Common myeloid progenitor, CD34-positive (primary cell): ENCODE data around the gene ARHGEF16.

ENCODE experiments used
- CTCF ChIA-PET: fragments of 350-600 bp; sonication (Branson Sonifier 250); formaldehyde crosslinking; loops from one replicate; lab custom pipeline; 2021; ENCODE audit warnings: antibody characterized with exemption; lab: Charles Lee
- POLR2A ChIA-PET: fragments of 350-600 bp; sonication (Branson Sonifier 250); formaldehyde crosslinking; loops from one replicate; lab custom pipeline; 2021; ENCODE audit warnings: antibody characterized with exemption; lab: Charles Lee
- DNase-seq, 3 donors: peaks; one replicate each; pipeline versions ENCODE4 v3.0.0 to v3.0.0-alpha.2; 2013
- H3K27ac ChIP-seq, 2 experiments: 1 replicate in 1 of 2; 2 replicates in 1 of 2; pipeline ENCODE4 v1.7.0; 2013; ENCODE audit warnings: inconsistent platforms in 2 of 2, low read length in 2 of 2, mild to moderate bottlenecking in 2 of 2, low read depth in 1 of 2, moderate library complexity in 1 of 2; ENCODE audit not compliant: severe bottlenecking in 2 of 2, insufficient read depth in 1 of 2, poor library complexity in 1 of 2
- H3K27me3 ChIP-seq, 5 experiments: replicated peaks in 2 of 5; 1 replicate in 3 of 5; 2 replicates in 2 of 5; pipeline versions ENCODE4 v1.6.1 to v1.7.0; 2013; ENCODE audit warnings: low read length in 4 of 5, mild to moderate bottlenecking in 2 of 5, moderate library complexity in 2 of 5, inconsistent platforms in 1 of 5; ENCODE audit not compliant: insufficient read depth in 5 of 5, control insufficient read depth in 4 of 5
- H3K36me3 ChIP-seq, 4 experiments: 1 replicate in 2 of 4; 2 replicates in 2 of 4; pipeline versions ENCODE4 v1.6.1 to v1.7.0; 2013; ENCODE audit warnings: low read length in 3 of 4, control low read depth in 1 of 4, mild to moderate bottlenecking in 1 of 4; ENCODE audit not compliant: control insufficient read depth in 4 of 4, insufficient read depth in 4 of 4
- H3K4me1 ChIP-seq, 4 experiments: 1 replicate in 3 of 4; 2 replicates in 1 of 4; pipeline versions ENCODE4 v1.6.1 to v1.7.1; 2013; ENCODE audit warnings: low read length in 3 of 4, mild to moderate bottlenecking in 3 of 4, control low read depth in 1 of 4, inconsistent platforms in 1 of 4, moderate library complexity in 1 of 4; ENCODE audit not compliant: control insufficient read depth in 4 of 4, insufficient read depth in 4 of 4; ENCODE audit errors: control extremely low read depth in 1 of 4
- H3K4me3 ChIP-seq, 7 experiments: 1 replicate in 4 of 7; 2 replicates in 3 of 7; pipeline versions ENCODE4 v1.5.1 to v1.7.0; 2013; ENCODE audit warnings: mild to moderate bottlenecking in 7 of 7, low read length in 6 of 7, moderate library complexity in 6 of 7, inconsistent platforms in 2 of 7, low read depth in 2 of 7, control low read depth in 1 of 7; ENCODE audit not compliant: insufficient read depth in 4 of 7, control insufficient read depth in 1 of 7; ENCODE audit errors: extremely low read depth in 1 of 7
- H3K9me3 ChIP-seq, 5 experiments: 1 replicate in 4 of 5; 2 replicates in 1 of 5; pipeline versions ENCODE4 v1.6.1 to v1.7.1; 2013; ENCODE audit warnings: low read length in 4 of 5, mild to moderate bottlenecking in 2 of 5, inconsistent platforms in 1 of 5, low read depth in 1 of 5, moderate library complexity in 1 of 5; ENCODE audit not compliant: control insufficient read depth in 4 of 5, insufficient read depth in 2 of 5; ENCODE audit errors: control extremely low read depth in 1 of 5
- WGBS: methylation state at CpG from one replicate; pipeline ENCODE4 v1.1.5; 2013; ENCODE audit not compliant: insufficient coverage; 5-methylcytosine and 5-hydroxymethylcytosine counted together

Gene ARHGEF16

DNA sequence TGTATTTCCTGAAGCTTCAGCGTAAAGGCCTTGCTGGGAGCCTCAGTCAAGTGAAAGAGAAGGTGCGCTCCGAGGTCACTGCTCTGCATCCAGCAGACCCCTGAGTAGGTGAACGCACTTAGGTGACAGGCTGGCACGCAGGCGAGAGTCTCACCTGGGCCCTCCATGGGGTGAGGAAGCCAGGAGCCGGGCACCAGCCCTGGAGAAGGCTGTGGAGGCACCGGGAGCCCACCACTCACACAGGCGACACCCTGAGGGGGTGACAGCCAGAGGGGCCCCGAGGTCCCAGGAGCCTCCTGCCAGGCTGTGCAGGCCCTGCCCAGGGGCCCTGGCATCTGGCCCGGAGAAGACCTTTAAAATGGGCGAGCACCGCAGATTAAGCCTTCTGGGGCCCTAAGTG lies 67.6 kb downstream of the ARHGEF16 start:
- Histone ChIP-seq H3K4me1 (peaks cover 0 to 16% (median 5%) of the 10 kb centered on the region in 4 experiments), H3K36me3 (peaks cover 5 to 21% (median 7%) of the 10 kb centered on the region in 4 experiments), H3K9me3 (no peaks in the 10 kb centered on the region), H3K27me3 (no peaks in the 10 kb centered on the region), H3K27ac (no peak overlapping the region), H3K4me3 (no peak overlapping the region)
- CTCF ChIA-PET = interaction anchor here (1.3 kb wide), 1 partner anchor 30 kb away, joined by 3 read pairs; no protein-coding TSS in a partner anchor
- WGBS = 95% methylated on average over 13 of the region's 13 CpGs
- no peak for DNase-seq
- POLR2A ChIA-PET = no interaction called here

DNA sequence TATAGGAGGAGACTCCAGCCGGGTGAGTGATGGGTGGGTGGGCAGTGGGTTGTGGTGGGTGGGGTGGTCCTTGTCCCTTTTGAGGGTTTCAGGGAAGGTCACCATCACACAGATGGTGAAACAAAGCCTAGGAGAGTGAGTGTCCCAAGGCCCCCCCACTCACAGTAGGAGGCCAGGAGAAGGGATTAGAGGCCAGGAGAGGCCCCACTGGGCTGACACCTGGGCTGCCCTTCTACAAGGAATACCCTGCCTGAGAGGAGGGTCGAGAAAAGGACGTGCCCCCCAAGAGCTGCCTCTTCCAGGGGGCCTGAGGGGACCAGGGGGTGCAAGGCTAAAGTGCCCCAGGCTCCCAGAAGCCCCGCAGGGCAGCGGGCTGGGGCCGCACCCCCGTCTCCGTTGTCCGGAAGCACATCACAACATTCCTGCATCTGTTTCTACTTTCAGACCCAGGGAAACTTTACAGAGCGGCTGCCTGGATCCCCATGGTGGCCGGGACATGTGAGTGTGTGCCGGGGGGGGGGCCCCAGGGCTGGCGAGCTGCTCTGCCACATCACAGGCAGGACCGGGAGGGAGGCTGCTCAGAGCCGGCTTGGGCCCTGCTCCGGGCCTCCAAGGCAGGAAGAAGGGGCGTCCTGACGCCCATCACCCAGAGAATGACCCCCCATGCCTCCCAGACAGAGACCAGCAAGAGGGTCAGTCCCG lies 68.2 kb downstream of the ARHGEF16 start:
- Histone ChIP-seq H3K4me3 (no peak overlapping the region), H3K9me3 (no peaks in the 10 kb centered on the region), H3K36me3 (peaks cover 3 to 21% (median 8%) of the 10 kb centered on the region in 4 experiments), H3K27me3 (no peaks in the 10 kb centered on the region), H3K27ac (no peak overlapping the region), H3K4me1 (peaks cover 0 to 10% (median 2%) of the 10 kb centered on the region in 4 experiments)
- 92% methylated on average over 9 of the region's 19 CpGs for WGBS
- ChIA-PET CTCF (no interaction called here), POLR2A (no interaction called here)
- DNase-seq = no peak

DNA sequence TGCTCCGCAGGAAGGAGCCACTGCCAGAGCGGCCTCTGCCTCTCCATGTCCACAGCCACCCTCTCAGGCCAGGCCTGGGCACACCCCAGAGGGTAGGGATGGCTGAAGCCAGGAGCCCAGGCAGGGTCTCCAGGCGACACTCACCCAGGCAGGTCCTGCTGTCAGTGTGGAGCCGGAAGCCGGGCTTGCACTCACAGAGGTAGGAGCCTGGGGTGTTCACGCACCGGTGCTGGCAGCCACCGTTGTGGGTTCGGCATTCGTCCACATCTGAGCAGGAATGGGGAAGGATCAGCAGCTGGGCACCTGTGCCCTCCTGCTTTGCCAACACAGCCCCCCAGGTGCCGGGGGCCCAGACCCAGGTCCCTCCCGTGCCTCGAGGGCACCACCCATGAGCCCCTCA lies 69.5 kb downstream of the ARHGEF16 start:
- ChIA-PET POLR2A (no interaction called here), CTCF (no interaction called here)
- 92% methylated on average over 6 of the region's 13 CpGs for WGBS
- peaks cover 3 to 25% (median 8%) of the 10 kb centered on the region in 4 experiments for H3K36me3 ChIP-seq
- H3K4me1 ChIP-seq = peaks cover 0 to 6% (median 0%) of the 10 kb centered on the region in 4 experiments
- no peak overlapping the region for H3K27ac ChIP-seq
- DNase-seq = no peak
- no peaks in the 10 kb centered on the region for H3K27me3 ChIP-seq
- no peak overlapping the region for H3K4me3 ChIP-seq
- no peaks in the 10 kb centered on the region for H3K9me3 ChIP-seq

DNA sequence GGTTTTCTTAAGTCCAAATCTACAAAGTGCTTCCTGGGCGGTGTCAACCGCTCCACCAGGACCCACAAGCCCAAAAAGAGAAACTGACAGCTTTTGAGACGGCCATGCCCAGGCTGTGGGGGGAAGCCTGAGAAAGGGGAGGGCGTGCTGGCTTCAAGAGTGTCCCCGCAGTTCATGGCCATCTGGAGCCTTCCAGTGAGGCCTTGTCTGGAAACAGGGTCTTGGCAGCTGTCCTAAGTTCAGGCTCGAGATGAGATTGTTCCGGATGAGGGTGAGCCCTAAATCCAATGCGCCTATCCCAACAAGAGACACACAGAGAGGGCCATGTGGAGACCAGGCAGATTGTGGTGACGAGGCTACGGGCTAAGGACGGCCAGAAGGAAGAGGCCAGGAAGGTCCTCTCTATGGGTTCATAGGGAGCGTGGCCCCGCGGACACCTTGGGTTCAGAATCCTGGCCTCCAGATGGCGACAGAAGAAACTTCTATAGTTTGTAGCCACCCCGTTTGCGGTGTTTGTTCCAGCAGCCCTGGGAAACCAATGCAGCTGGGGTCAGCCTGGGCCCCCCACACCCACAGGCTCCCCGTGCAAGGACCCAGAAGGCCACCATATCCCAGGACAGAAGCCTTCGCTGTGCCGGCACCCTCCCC lies 70.2 kb downstream of the ARHGEF16 start:
- Histone ChIP-seq H3K36me3 (peaks cover 3 to 25% (median 8%) of the 10 kb centered on the region in 4 experiments), H3K27ac (no peak overlapping the region), H3K9me3 (no peaks in the 10 kb centered on the region), H3K4me1 (peaks cover 0 to 11% (median 3%) of the 10 kb centered on the region in 4 experiments), H3K4me3 (no peak overlapping the region), H3K27me3 (no peaks in the 10 kb centered on the region)
- DNase-seq = no peak
- ChIA-PET CTCF (no interaction called here), POLR2A (interaction anchor here (1.2 kb wide), 1 partner anchor 8 kb away, joined by 3 read pairs; no protein-coding TSS in a partner anchor)
- 94% methylated on average over 20 of the region's 20 CpGs for WGBS

DNA sequence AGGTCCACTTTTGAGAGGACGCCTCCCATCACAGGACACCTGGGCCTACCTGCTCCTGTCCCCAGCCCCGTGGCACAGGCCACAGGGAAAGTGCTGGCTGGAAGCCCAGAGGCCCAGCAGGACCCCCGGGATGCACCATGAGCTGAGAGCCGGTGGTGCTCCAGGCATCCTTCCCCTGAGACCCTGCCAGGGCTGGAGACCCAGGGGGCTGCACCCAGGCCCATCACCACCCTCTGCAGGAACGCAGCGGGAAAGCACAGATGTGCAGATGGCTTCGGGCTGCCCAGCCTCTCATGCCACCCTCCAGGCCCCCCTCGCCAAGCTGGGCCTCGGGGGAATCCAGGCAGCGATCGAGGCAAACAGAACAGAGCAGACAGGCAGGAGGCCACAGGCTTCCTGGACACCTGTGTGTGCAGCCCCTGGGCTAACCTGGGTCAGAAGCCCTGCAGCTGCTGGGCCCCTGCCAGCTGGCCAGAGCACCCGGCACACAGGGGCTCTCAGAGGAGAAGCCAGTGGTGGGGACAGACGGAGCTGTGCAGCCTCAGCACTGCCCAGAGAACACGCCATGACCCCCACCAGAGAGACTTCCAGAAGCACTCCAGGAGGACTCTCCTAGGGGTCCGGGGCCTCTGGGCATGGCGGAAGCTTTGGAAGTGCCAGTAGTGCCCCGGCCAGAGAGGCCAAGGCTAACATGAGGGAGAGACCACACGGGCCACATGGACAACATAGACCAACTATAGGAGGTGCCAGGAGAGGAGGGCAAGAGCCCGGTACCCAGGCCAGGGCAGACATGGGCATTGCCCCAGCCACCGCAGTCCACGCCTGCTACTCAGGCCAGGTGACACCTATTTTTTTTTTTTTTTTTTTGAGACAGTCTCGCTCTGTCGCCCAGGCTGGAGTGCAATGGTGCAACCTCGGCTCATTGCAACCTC lies 71.4 kb downstream of the ARHGEF16 start:
- H3K36me3 ChIP-seq = peaks cover 0 to 22% (median 7%) of the 10 kb centered on the region in 4 experiments
- no peaks in the 10 kb centered on the region for H3K9me3 ChIP-seq
- H3K4me3 ChIP-seq = no peak overlapping the region
- peaks cover 0 to 22% (median 12%) of the 10 kb centered on the region in 4 experiments for H3K4me1 ChIP-seq
- DNase-seq = no peak
- H3K27ac ChIP-seq = no peak overlapping the region
- WGBS = 91% methylated on average over 23 of the region's 24 CpGs
- no peaks in the 10 kb centered on the region for H3K27me3 ChIP-seq
- ChIA-PET POLR2A (interaction anchor here (1.2 kb wide), 1 partner anchor 9 kb away, joined by 3 read pairs; no protein-coding TSS in a partner anchor), CTCF (interaction anchor here (0.6 to 7.7 kb wide), 3 partner anchors 9 to 18 kb away, joined by 3 to 45 read pairs (median 25); no protein-coding TSS in a partner anchor)

DNA sequence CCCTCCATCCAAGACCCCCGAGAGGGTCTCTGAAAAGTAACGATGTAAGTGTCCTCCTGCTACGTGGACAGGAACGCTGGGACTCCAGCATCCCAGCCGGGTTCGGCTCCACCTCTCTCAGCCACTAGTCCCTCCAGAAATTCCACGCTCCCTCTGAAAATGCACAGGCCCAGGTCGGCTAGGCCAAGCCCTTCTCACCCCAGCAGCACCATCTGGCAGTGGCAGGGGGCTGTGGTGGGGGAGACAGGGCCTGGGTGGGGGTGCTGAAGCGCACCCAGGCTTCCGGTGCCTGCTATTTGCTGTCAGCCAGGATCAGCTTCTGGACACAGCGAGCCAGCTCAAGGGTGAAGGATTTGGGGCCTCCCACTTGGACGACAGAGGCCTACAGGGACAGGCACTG lies 73.3 kb downstream of the ARHGEF16 start:
- Histone ChIP-seq H3K4me1 (peaks cover 0 to 25% (median 18%) of the 10 kb centered on the region in 4 experiments), H3K27me3 (no peaks in the 10 kb centered on the region)
- POLR2A ChIA-PET = no interaction called here

More for the DNA sequence above, 73.3 kb downstream of the ARHGEF16 start:
- 98% methylated on average over 12 of the region's 12 CpGs for WGBS
- no peak overlapping the region for H3K4me3 ChIP-seq
- peaks cover 0 to 12% (median 3%) of the 10 kb centered on the region in 4 experiments for H3K36me3 ChIP-seq
- H3K9me3 ChIP-seq = no peaks in the 10 kb centered on the region
- CTCF ChIA-PET = interaction anchor here (1.0 to 7.7 kb wide), 4 partner anchors 11 to 75 kb away, joined by 3 to 45 read pairs (median 14); no protein-coding TSS in a partner anchor
- no peak overlapping the region for H3K27ac ChIP-seq
- DNase-seq = no peak
